Mammary epithelial cell (primary cell): Measurements from ENCODE around the gene LRRC25.

Experiments used
- EZH2 ChIP-seq: IDR thresholded peaks from 2 replicates; pipeline ENCODE4 v1.6.1; 2012; ENCODE audit warnings: low read length, inconsistent platforms, borderline replicate concordance
- TF ChIP-seq, protein P1 (sequence below), 2 donors: IDR thresholded peaks in 1 of 2; conservative IDR thresholded peaks in 1 of 2; 2 replicates each; pipeline ENCODE4 v1.5.1; 2011 to 2012; ENCODE audit warnings: inconsistent platforms in 2 of 2, low read length in 2 of 2, mild to moderate bottlenecking in 2 of 2, control low read depth in 1 of 2, low read depth in 1 of 2; ENCODE audit not compliant: insufficient read depth in 1 of 2; ENCODE audit errors: extremely low read depth in 1 of 2

DNA sequence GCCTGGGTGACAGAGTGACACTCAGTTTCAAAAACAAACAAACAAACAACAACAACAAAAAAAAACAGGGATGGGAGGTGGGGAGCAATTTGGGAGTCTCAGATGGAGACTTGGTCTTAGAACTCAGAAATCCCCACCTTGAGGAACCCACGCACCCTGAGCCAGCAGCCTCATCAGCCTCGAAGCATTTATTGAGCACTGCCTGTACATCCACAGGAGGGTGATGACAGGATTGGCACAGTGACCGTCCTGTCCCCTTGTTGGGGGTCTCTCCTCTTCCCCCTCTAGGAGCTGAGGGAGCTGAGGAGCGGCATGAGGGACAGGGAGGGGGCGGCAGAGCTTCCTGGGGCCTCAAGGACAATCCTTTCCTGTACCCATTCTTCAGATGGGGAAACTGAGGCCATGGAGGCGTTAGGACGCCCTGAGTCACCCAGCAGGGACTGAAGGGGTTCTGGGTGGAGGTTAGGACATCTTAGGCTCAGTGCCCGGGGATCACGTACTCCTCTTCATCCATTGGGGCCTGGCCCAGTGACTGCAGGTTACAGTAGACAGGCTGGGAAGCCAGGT, 5.8 kb downstream of the LRRC25 start:
- TF ChIP-seq EZH2 = no peak
- TF ChIP-seq, protein P1, sequence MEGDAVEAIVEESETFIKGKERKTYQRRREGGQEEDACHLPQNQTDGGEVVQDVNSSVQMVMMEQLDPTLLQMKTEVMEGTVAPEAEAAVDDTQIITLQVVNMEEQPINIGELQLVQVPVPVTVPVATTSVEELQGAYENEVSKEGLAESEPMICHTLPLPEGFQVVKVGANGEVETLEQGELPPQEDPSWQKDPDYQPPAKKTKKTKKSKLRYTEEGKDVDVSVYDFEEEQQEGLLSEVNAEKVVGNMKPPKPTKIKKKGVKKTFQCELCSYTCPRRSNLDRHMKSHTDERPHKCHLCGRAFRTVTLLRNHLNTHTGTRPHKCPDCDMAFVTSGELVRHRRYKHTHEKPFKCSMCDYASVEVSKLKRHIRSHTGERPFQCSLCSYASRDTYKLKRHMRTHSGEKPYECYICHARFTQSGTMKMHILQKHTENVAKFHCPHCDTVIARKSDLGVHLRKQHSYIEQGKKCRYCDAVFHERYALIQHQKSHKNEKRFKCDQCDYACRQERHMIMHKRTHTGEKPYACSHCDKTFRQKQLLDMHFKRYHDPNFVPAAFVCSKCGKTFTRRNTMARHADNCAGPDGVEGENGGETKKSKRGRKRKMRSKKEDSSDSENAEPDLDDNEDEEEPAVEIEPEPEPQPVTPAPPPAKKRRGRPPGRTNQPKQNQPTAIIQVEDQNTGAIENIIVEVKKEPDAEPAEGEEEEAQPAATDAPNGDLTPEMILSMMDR (conservative IDR thresholded peaks at IDR 0.05 in 1 of 2, IDR thresholded peaks at IDR 0.05 in 1 of 2; ENCODE audit: extremely low read depth in 1 of 2, insufficient read depth in 1 of 2, low read depth in 1 of 2, low read length in 2 of 2) = no peak
